Frontal cortex (tissue), 4 donors: ENCODE measurements around the gene RRM1. TPM values are rescaled to one million over a fixed set of nuclear protein-coding genes. Genes with fewer than 3 reads are reported as not detected.
"Not testable (repeated sequence)": the region's sequence is repeated elsewhere in the genome, so short reads cannot be mapped to it uniquely, and the experiment has no call there.

Source experiments
- DNase-seq, 2 donors: peaks; one replicate each; pipeline ENCODE4 v3.0.0; 2012; ENCODE audit warnings: low spot score in 2 of 2
- FAIRE-seq: peaks from 2 replicates; lab custom pipeline; 2012; peaks lifted over from hg19 to GRCh38; lab: Jason Lieb, UNC
- total RNA-seq: library from RNA; depleted of rRNA; stranded (reverse); fragments of >200 nt; gene quantifications from one replicate; pipeline ENCODE4 v1.2.3, GENCODE V29; 2014
- donor health status: control.
- donor health status: control.
- donor health status: control.

Gene RRM1
- total RNA-seq, result 77.5 TPM

DNA sequence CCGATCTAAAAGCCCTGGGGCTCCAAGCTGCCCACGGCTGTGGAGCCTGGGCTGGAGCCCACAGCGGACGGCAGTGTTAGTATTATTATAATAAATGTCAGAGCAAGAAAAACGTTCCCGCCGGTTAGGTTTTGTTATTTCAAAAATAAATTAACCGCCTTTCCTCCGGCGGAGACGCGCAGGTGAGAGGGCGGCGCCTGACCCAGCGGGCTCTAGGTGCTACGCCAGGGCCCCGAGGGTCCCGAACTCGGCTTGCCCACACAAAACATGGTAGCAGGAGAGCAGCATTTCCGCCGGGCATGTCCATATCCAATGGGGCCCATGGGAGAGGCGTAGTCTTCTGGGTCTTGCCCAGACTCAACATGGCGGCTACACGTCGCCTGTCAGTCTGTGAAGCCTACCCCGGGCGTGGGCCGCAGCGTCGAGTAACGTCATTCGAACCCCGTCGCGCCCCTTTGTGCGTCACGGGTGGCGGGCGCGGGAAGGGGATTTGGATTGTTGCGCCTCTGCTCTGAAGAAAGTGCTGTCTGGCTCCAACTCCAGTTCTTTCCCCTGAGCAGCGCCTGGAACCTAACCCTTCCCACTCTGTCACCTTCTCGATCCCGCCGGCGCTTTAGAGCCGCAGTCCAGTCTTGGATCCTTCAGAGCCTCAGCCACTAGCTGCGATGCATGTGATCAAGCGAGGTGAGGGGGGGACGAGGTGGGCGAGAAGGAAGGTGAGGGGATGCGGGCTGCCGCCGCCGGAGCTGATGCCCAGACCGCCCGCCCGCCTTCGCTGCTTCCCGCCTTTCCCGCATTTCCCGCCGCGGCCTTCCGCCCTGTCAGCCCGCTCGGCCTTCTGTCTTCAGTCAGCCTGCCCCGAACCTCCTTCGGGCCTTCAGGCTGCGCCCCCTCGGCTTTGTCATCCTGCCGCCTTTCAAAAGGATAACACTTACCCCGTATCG is at the start of gene RRM1:
TSS of gene RRM1 (plus strand) at position 452 of the 944 bp plus-strand sequence. CDS start at position 666, 214 bp downstream.
- no peak for FAIRE-seq
- peak; percentile 83 to 92 for DNase-seq

DNA sequence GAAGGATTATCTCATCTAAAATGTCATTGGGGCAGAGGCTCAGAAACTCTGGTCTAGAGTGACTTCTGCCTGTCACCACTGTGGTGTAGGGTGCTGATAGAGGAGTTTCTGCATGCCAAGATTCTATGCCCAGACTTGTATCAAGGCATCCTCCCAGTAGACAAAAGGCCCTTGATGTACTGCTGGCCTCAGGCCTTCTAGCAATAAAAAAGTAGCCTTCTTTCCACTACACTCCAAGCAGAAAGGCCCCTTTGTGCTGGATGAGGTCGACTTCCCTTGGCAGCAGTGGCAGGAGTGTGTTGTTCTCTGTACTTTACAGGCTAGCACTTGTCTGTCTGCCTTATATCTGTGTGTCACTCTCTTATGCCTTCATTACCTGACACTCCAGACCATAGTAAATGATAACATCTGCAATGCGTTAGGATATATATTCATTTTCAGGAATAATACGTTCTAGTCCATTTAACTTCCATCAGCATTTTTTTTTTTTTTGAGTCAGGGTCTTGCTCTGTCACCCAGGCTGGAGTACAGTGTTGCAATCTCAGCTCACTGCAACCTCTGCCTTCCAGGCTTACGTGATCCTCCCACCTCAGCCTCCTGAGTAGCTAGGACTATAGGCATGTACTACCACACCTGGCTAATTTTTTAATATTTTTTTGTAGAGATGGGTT is 49.5 kb upstream of the RRM1 start:
- DNase-seq (peak; percentile 12 to 38), FAIRE-seq (no peak)

DNA sequence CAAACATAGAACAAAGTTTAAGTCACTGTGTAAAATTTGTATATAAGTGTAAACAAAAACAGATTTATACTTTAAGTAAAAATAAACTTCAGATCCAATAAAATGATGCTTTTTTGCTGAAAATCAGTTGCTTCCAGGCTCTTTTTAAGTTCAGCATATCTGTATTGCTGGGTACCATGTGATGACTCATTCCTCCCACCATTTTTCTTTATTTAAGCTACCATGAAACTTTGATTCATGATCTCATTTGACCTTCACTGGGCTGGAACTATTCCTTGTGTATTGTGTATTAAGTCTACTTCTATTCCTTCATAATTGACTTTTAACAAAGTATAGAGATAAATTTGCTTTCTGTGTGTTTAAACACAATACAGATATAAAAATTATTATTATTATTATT is 46.3 kb upstream of the RRM1 start:
- FAIRE-seq (no peak), DNase-seq (no peak)

DNA sequence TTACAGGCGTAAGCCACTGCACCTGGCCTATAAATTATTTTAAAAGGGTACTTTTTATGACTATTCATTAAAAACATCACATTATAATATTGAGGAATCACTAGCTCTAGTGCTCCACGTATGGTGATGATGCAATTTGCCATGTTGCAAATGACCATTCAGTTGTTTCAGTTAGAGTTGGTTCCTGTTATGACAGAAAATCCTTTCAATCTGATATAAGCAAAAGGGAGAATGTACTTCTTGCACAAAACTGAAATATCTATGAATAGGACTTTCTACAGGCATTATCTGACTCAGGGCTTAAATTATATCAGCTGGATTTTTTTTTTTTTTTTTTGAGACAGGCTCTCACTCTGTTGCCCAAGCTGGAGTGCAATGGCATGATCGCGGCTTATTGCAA is 45.6 kb upstream of the RRM1 start:
- DNase-seq (no peak), FAIRE-seq (no peak)

DNA sequence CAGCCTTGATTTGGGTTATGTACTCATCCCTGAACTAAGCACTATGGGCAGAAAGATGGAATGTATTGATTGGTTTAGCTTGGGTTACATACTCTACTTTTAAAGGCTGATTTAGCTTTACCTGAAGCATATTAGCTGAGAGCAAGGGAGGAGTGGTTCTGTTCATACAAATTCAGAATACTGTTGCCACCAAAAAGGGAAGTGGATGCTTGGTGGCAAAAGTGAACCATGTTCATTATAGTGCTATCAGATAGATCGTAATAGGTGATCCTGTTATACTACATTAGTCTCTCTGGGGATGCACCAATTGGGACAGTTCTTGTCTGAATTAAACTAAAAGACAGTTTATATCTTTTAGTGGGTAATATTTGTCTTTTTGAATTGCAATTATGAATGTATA is 44.5 kb upstream of the RRM1 start:
- no peak for DNase-seq
- FAIRE-seq, result no peak

DNA sequence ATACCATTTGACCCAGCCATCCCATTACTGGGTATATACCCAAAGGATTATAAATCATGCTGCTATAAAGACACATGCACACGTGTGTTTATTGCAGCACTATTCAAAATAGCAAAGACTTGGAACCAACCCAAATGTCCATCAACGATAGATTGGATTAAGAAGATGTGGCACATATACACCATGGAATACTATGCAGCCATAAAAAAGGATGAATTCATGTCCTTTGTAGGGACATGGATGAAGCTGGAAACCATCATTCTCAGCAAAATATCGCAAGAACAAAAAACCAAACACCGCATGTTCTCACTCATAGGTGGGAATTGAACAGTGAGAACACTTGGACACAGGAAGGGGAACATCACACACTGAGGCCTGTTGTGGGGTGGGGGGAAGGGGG is 41.4 kb upstream of the RRM1 start:
- not testable (repeated sequence) for FAIRE-seq, DNase-seq

DNA sequence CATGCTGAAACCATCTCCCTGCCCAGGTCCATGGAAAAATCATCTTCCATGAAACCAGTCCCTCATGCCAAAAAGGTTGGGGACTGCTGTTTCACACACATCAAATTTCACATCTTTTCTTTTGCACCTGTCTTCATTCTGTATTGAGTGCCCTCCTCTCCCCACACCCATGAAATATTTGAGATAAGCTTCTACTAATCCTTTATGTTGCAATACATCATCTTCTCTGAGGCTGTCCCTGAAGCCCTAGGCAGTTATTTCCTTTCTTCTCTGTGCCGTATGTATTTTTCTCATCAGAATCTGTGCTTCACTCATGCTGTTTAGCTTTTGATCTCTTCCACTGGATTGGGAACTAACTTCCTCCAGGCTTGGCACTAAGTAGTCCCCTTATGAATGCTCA is 40.0 kb upstream of the RRM1 start:
- DNase-seq, result no peak
- FAIRE-seq, result no peak

DNA sequence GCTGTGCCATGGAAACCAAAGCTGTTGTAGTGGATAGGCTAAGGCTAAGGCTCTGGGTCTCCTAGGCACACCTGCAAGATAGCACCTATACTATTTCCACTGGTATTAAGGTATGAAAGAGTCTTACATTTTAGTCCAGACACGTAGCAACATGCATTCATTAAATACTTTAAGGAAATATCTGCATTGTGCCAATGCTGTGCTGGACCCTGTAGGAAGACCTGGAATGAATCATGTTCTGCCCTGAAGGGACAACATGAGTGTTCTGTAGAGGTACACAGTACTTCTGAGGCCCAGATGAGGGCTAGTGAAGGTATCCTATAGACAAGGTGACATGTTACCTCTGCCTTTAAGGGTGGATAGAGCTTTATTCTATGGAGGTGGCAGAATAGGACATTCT is 35.2 kb upstream of the RRM1 start:
- FAIRE-seq, result no peak
- no peak for DNase-seq

DNA sequence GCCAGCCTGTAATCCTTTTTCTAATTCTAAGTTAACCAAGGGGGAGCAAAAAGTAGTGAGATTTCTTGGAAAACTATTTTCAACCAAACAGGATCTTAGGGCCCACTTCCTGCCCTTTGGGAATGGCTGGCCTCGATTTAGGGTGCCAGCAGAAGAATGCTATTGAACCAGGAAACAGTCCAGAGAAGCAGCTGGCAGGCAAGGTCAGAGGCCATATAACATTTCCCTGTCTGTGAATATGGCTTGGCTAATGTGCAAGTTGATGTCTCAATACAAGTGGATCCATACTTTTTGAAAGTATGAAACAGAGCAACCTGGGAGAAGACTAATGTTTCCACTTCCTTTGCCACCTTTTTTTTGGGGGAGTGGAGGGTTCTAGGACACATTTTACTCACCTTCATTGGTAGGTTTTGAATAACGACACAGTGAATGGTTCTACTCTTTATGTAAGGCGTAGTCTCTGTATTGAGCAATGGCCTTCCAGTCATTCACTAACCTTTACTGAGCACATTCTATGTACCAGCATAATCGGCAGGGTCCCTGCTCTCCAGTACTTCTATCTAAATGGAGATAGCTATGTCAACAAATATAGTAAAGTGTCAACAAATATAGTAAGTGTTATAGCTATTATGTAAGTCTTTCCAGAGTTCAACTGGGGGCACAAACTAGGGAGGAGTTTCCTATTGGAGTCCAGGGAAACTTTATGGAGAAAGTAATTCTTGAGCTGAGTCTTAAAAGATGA is 34.2 kb upstream of the RRM1 start:
- no peak for FAIRE-seq
- DNase-seq, result no peak

DNA sequence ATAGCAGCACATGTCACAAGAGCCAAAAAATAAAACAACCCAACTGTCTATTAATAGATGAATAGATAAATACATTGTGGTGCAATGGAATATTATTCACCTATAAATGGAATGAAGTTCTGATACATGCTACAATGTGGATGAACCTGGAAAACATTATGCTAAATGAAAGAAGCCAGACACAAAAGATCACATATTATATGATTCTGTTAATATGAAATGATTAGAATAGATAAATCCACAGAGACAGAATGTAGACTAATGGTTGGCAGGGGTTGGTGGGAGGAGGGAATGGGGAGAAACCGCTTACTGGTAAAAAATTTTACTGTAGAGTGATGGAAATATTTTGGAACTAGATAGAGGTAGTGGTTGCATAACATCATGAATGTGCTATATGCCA is 32.9 kb upstream of the RRM1 start:
- no peak for DNase-seq
- FAIRE-seq, result no peak

DNA sequence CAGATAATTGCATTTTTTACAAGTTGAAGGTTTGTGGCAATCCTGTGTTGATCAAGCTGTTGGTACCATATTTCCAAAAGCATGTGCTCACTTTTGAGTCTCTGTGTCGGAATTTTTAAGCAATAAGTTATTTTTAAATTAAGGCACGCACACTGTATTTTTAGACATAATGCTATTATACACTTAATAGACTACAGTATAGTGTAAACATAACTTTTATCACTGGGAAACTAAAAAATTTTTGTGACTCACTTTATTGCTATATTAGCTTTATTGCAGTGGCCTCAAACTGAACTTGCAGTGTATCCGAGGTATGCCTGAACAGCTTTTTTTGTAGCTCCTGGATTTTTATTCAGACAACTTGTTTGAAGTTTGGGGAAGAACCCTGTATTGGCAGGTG is 31.3 kb upstream of the RRM1 start:
- DNase-seq (no peak), FAIRE-seq (no peak)

DNA sequence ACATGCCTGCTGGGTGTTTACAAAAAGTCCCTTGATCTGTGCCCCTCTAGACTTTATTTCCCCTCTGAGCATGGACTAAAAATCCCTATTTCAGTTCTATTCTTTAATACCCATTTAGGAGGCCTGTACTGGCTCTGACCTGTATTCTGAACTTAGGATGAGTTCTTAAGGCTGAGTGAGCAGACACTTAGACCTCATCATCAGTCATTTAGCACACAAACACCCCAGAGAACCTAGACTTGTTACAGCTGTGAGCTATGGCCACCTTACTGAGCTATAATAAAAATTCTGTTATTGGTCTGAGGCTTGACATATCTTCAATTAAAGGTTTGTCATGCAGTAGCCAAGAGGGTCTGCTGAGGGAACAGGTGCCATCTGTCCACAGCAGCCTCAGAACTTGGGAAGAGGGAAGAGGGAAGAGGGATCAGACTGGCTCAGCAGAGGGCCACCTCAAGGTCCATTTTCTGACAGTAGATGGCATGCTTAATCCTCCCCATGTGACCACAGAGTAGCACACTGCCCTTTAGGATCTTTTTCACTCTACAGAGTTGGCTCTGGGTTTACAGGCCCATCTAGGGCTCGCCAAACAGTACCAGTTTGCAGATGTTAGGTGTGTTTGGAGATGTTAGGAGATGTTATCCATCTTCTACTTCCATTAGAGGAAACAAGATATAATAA is 30.2 kb upstream of the RRM1 start:
- DNase-seq, result no peak
- FAIRE-seq, result no peak

DNA sequence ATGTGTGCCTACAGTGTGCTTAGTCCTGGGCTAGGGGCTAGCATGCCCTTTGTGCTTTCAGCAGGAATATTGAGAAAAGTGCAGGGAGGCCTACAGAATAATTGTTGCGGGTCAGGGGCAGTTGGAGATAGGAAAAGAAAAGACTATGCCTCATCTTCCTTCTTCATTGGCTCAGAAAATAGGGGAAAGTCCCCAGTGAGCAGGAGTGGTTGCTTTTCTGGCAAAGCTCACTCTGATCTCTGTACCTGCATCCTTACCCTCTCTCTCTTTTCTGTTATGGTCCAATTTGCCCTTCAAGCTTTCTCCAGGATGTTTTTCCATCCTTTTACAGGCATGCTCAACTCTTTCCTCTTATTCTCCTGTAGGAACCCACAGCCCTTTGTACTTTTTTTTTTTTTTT is 29.5 kb upstream of the RRM1 start:
- DNase-seq, result no peak
- no peak for FAIRE-seq

DNA sequence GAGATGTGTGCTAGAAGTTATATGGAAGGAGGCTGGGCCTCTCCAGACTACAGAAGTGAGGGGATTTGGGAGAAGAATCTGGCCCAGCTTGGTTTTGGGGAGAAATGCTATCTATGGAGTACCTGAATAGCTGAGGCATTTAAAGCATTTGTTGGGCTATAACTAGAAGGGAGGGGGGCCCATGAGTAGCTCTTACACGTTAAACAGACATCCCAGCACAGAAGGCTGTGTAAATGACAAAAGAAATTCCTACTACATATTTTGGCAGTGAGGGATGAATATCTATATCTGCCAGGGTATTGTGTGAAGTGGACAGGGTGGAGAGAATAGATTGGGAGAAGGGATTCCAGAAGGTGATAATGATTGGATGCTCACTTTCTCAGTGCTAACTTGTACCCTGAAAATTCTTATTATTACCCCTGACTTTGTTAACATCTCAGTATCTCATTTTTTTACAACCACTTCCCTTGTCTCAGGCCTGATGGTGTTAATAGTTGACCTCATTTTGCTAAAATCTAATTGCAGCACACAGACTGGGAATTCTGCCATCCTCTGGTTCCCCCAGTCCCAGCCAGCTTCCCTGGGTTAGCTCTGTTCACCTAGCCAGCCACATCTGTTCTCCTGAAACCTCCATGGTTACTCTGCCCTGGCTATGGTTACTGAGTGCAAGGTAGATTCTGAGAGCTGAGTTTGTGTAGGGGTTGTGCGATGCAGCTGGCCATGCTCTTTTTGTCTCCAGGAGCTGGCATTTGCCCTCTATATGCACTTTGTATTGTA is 28.8 kb upstream of the RRM1 start:
- DNase-seq (no peak), FAIRE-seq (no peak)

DNA sequence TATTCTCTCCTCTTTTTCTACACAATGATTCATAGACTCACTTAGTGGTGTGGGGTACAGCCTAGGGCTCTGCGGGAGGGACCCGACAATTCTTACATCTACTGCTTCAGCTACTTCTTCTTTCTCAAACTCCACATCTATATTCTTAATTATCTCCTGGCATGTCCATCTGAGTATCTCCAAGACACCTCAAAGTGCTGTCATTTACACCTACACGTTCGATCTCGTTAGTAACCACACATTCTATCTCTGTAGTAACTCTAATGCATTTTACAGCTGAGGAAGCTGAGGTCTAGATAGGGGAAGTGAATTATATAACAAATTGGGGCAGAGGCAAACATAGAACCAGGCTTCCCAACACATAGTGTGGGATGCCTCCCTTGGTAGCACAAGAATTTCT is 27.7 kb upstream of the RRM1 start:
- FAIRE-seq (no peak), DNase-seq (no peak)

DNA sequence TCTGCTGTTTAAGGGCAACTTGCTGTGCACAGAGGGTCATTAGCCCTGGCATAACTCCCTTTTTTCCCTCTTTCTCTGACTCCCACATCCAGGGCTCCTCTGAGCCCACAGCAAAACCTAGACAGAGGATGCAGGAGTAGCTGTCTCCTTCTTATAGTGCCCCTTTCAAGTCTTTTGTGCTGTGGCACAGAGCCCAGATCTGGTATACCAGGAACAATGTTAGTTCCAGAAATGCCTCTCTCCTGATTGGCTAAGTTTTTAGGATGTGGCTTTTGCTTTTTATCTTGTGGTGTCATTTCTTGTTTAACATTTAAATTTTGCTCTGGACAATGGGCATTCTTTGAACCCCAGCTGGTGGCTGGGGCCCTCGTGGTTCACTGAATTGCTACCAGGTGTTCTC is 25.6 kb upstream of the RRM1 start:
- FAIRE-seq (no peak), DNase-seq (no peak)

DNA sequence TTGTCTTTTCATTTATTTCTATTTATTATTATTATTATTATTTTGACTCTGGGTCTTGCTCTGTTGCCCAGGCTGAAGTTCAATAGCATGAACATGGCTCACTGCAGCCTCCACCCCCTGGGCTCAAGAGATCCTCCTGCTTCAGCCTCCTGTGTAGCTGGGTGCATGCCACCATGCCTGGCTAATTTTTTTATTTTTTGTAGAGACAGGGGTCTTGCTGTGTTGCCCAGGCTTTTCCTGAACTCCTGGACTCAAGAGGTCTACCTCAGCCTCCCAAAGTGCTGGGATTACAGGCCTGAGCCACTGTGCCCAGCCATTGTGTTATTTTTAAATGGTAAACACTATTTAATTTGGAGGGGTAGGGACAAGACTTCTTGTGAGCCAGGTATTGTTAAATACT is 23.3 kb upstream of the RRM1 start:
- FAIRE-seq, result no peak
- DNase-seq, result no peak

DNA sequence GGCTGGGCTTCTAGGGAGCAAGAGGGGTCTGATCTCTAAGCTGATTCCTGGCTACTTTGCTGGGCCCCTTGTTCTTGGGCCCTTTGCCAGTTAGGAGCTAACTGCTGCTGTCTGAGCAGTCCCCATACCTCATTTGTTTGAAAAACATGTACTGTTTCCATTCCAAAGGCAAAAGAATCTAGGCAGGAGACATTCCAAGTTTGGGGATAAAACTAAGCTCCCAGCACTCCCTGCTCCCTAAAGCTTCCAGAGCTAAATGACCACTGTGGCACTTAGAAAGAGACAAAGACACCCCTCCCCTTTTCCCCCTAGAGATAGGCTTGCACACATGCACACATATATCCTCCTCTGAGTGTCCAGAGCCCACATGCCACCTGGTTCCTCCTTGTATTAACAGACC is 22.7 kb upstream of the RRM1 start:
- FAIRE-seq (no peak), DNase-seq (no peak)

DNA sequence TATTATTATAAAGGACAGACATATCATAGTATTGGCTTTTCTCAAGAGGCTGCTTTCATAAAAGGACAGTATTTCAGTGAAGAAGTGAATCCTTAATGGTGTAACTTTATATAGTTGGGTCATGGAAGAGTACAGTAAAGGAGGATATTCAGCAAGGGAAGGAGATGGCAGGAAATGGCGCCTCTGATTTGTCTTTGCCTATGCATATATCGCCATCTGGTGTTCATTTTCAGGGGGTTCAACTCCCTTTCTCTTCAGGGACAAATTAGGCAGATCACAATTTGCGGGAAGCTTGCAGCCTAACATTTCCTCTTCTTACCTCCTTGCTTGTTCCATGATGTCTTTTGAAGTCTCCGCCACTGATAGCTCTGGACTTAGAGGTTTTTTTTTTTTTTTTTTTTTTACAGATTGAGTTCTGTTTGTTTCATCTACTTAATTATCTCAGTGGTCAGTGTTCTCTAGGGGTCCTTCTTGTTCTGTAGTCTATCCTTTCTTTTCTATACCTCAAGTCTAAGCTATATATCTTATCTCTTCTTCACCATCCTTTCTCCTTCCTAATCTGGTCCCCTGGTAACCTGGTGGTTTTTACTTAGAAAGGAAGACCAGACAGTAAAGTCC is 21.8 kb upstream of the RRM1 start:
- DNase-seq, result peak; percentile 44 to 70

More for the DNA sequence above, 21.8 kb upstream of the RRM1 start:
- peak; percentile 58 for FAIRE-seq
